H9 (cell line): ENCODE data around the gene FSTL1. TPM values are rescaled to one million over a fixed set of nuclear protein-coding genes. Genes with fewer than 3 reads are reported as not detected.

Source experiments
- DNase-seq: peaks from one replicate; pipeline ENCODE4 v3.0.0-alpha.2; 2017
- H2AFZ ChIP-seq: one replicate; pipeline ENCODE4 v1.6.1; 2013; ENCODE audit warnings: mild to moderate bottlenecking, low read length, control low read depth, moderate library complexity
- H2AK5ac ChIP-seq: 2 replicates; pipeline ENCODE4 v1.6.1; 2013; ENCODE audit warnings: low read length, control low read depth, mixed read lengths; ENCODE audit not compliant: insufficient read length
- H2BK120ac ChIP-seq: one replicate; pipeline ENCODE4 v1.6.1; 2013; ENCODE audit warnings: low read depth, mild to moderate bottlenecking, low read length, control low read depth, inconsistent platforms; ENCODE audit not compliant: poor library complexity, severe bottlenecking
- H2BK12ac ChIP-seq: 2 replicates; pipeline ENCODE4 v1.6.1; 2013; ENCODE audit warnings: low read length, control low read depth, mixed read lengths, low read depth; ENCODE audit not compliant: insufficient read length
- H2BK15ac ChIP-seq: 2 replicates; pipeline ENCODE4 v1.6.1; 2013; ENCODE audit warnings: low read depth, low read length, control low read depth
- H2BK20ac ChIP-seq: one replicate; pipeline ENCODE4 v1.6.1; 2013; ENCODE audit warnings: low read depth, mild to moderate bottlenecking, low read length, control low read depth, inconsistent platforms; ENCODE audit not compliant: poor library complexity, severe bottlenecking
- H2BK5ac ChIP-seq: 2 replicates; pipeline ENCODE4 v1.6.1; 2013; ENCODE audit warnings: low read length, control low read depth, mixed read lengths; ENCODE audit not compliant: insufficient read length
- H3K14ac ChIP-seq: 2 replicates; pipeline ENCODE4 v1.6.1; 2013; ENCODE audit warnings: low read length, control low read depth; ENCODE audit not compliant: insufficient read depth
- H3K18ac ChIP-seq: 2 replicates; pipeline ENCODE4 v1.6.1; 2013; ENCODE audit warnings: low read depth, mild to moderate bottlenecking, mixed read lengths, low read length, control low read depth; ENCODE audit not compliant: insufficient read length
- H3K23ac ChIP-seq: 2 replicates; pipeline ENCODE4 v1.6.1; 2013; ENCODE audit warnings: low read length, control low read depth, mixed read lengths, low read depth; ENCODE audit not compliant: insufficient read length
- H3K23me2 ChIP-seq: 2 replicates; pipeline ENCODE4 v1.6.1; 2013; ENCODE audit warnings: low read depth, mild to moderate bottlenecking, mixed read lengths, low read length, control low read depth; ENCODE audit not compliant: insufficient read length, poor library complexity, severe bottlenecking
- H3K27ac ChIP-seq: 2 replicates; pipeline ENCODE4 v1.5.1; 2013; ENCODE audit warnings: low read length, control low read depth, mixed read lengths, low read depth; ENCODE audit not compliant: insufficient read length
- H3K27me3 ChIP-seq: 2 replicates; pipeline ENCODE4 v1.6.1; 2013; ENCODE audit warnings: low read length, control low read depth, inconsistent platforms; ENCODE audit not compliant: insufficient read depth
- H3K4ac ChIP-seq: 2 replicates; pipeline ENCODE4 v1.6.1; 2013; ENCODE audit warnings: low read depth, mild to moderate bottlenecking, control low read depth, inconsistent platforms, low read length, moderate library complexity
- H3K4me1 ChIP-seq: 2 replicates; pipeline ENCODE4 v1.6.1; 2013; ENCODE audit warnings: low read length, control low read depth, inconsistent platforms; ENCODE audit not compliant: insufficient read depth
- H3K4me2 ChIP-seq: 2 replicates; pipeline ENCODE4 v1.6.1; 2013; ENCODE audit warnings: low read length, control low read depth, mixed read lengths; ENCODE audit not compliant: insufficient read length, insufficient read depth
- H3K56ac ChIP-seq: 2 replicates; pipeline ENCODE4 v1.6.1; 2013; ENCODE audit warnings: low read depth, mild to moderate bottlenecking, mixed read lengths, low read length, control low read depth; ENCODE audit not compliant: insufficient read length
- H3K79me1 ChIP-seq: 2 replicates; pipeline ENCODE4 v1.6.1; 2013; ENCODE audit warnings: low read depth, mild to moderate bottlenecking, moderate library complexity, low read length, control low read depth, inconsistent platforms; ENCODE audit not compliant: insufficient read depth, poor library complexity, severe bottlenecking
- H3K79me2 ChIP-seq: 2 replicates; pipeline ENCODE4 v1.6.1; 2013; ENCODE audit warnings: low read length, control low read depth, inconsistent platforms; ENCODE audit not compliant: insufficient read depth
- H3K9ac ChIP-seq: 2 replicates; pipeline ENCODE4 v1.6.1; 2013; ENCODE audit warnings: low read length, control low read depth, mixed read lengths; ENCODE audit not compliant: insufficient read length; ENCODE audit errors: extremely low read depth
- H3K9me3 ChIP-seq: one replicate; pipeline ENCODE4 v1.6.1; 2013; ENCODE audit warnings: low read depth, low read length, inconsistent platforms; ENCODE audit not compliant: control insufficient read depth
- H3T11ph ChIP-seq: one replicate; pipeline ENCODE4 v1.6.1; 2013; ENCODE audit warnings: mild to moderate bottlenecking, low read length, control low read depth, inconsistent platforms
- H4K20me1 ChIP-seq: one replicate; pipeline ENCODE4 v1.6.1; 2013; ENCODE audit not compliant: control insufficient read depth, insufficient read length, insufficient read depth
- H4K5ac ChIP-seq: 2 replicates; pipeline ENCODE4 v1.6.1; 2013; ENCODE audit warnings: low read depth, mild to moderate bottlenecking, mixed read lengths, low read length, control low read depth; ENCODE audit not compliant: insufficient read length
- H4K8ac ChIP-seq: replicated peaks from 2 replicates; pipeline ENCODE4 v1.6.1; 2013; ENCODE audit warnings: low read length, control low read depth, mixed read lengths, low read depth; ENCODE audit not compliant: insufficient read length
- H4K91ac ChIP-seq: 2 replicates; pipeline ENCODE4 v1.6.1; 2013; ENCODE audit warnings: low read depth, mild to moderate bottlenecking, moderate library complexity, mixed read lengths, low read length, control low read depth; ENCODE audit not compliant: insufficient read length
- H3K27ac Mint-ChIP-seq, 3 experiments: 2 replicates in 2 of 3; 3 replicates in 1 of 3; pipeline ENCODE4 v1.8.0; 2020 to 2021; ENCODE audit warnings: mixed read lengths in 3 of 3, mild to moderate bottlenecking in 1 of 3, moderate library complexity in 1 of 3
- H3K27me3 Mint-ChIP-seq: 2 replicates; pipeline ENCODE4 v1.8.0; 2021; ENCODE audit warnings: low read depth, mild to moderate bottlenecking, moderate library complexity, mixed read lengths
- H3K36me3 Mint-ChIP-seq, 3 experiments: 2 replicates in 2 of 3; 3 replicates in 1 of 3; pipeline ENCODE4 v1.8.0; 2020 to 2021; ENCODE audit warnings: low read depth in 3 of 3, mixed read lengths in 3 of 3; ENCODE audit not compliant: insufficient read depth in 1 of 3
- H3K4me1 Mint-ChIP-seq, 2 experiments: 2 replicates each; pipeline ENCODE4 v1.8.0; 2020; ENCODE audit warnings: mixed read lengths in 2 of 2
- H3K4me3 Mint-ChIP-seq, 2 experiments: 2 replicates in 1 of 2; 3 replicates in 1 of 2; pipeline ENCODE4 v1.8.0; 2020 to 2021; ENCODE audit warnings: mild to moderate bottlenecking in 2 of 2, mixed read lengths in 2 of 2, moderate library complexity in 1 of 2
- H3K9me3 Mint-ChIP-seq, 2 experiments: 2 replicates in 1 of 2; 3 replicates in 1 of 2; pipeline ENCODE4 v1.8.0; 2020; ENCODE audit warnings: mild to moderate bottlenecking in 2 of 2, mixed read lengths in 2 of 2, moderate library complexity in 1 of 2
- WGBS: extraction: QIAGEN DNeasy Blood & Tissue Kit; methylation state at CpG from one replicate; pipeline ENCODE4 v1.1.7; 2013; ENCODE audit warnings: missing lambda C conversion rate, low lambda C conversion rate, mixed read lengths; ENCODE audit not compliant: insufficient read length; ENCODE audit errors: extremely low coverage; 5-methylcytosine and 5-hydroxymethylcytosine counted together
- total RNA-seq: library from RNA; stranded (reverse); gene quantifications from 2 replicates; pipeline ENCODE4 v1.2.1, GENCODE V29; 2021
- TF ChIP-seq, protein P1 (sequence below): fragments of 200-600 bp; sonication (generic); conservative IDR thresholded peaks from 3 replicates; pipeline ENCODE4 v1.8.0; 2021; ENCODE audit warnings: antibody characterized with exemption, mild to moderate bottlenecking

Gene FSTL1
- total RNA-seq, 1 experiment from 2014 or later, result 326 TPM

GRCh38 chr3:120419797-120420196 is 31.0 kb downstream of the FSTL1 start:
- no peak overlapping the region for H2BK5ac ChIP-seq
- H3K56ac ChIP-seq, result no peak overlapping the region
- Mint-ChIP-seq H3K27ac (peak overlapping the region in 2 of 3 experiments; percentile 48 to 81; a peak in 2 of 7 replicates), H3K36me3 (peaks cover 13 to 20% (median 18%) of the 10 kb centered on the region in 3 experiments), H3K27me3 (no peaks in the 10 kb centered on the region), H3K9me3 (peaks cover 0 to 5% of the 10 kb centered on the region in 2 experiments; a peak in 3 of 5 replicates), H3K4me1 (peaks cover 37 to 42% of the 10 kb centered on the region in 2 experiments), H3K4me3 (no peak overlapping the region)
- DNase-seq, result no peak
- WGBS, result no CpG with 5 or more reads among the region's 3 CpGs
- no peak overlapping the region for H3K4ac ChIP-seq
- no peak overlapping the region for H3K4me2 ChIP-seq
- H2BK120ac ChIP-seq, result no peak overlapping the region
- no peaks in the 10 kb centered on the region for H3K79me1 ChIP-seq
- no peaks in the 10 kb centered on the region for H4K20me1 ChIP-seq
- H3K27ac ChIP-seq, result no peak overlapping the region
- no peak overlapping the region for H2BK12ac ChIP-seq
- H4K5ac ChIP-seq, result no peak overlapping the region
- no peak overlapping the region for H2BK20ac ChIP-seq
- H4K91ac ChIP-seq, result no peak overlapping the region
- H4K8ac ChIP-seq, result no peak overlapping the region
- H3K9ac ChIP-seq, result no peak overlapping the region
- no peak overlapping the region; the same call in 1 of the 2 replicates for H2BK15ac ChIP-seq
- no peak overlapping the region for H2AFZ ChIP-seq
- no peak overlapping the region for H3T11ph ChIP-seq
- TF ChIP-seq, protein P1, sequence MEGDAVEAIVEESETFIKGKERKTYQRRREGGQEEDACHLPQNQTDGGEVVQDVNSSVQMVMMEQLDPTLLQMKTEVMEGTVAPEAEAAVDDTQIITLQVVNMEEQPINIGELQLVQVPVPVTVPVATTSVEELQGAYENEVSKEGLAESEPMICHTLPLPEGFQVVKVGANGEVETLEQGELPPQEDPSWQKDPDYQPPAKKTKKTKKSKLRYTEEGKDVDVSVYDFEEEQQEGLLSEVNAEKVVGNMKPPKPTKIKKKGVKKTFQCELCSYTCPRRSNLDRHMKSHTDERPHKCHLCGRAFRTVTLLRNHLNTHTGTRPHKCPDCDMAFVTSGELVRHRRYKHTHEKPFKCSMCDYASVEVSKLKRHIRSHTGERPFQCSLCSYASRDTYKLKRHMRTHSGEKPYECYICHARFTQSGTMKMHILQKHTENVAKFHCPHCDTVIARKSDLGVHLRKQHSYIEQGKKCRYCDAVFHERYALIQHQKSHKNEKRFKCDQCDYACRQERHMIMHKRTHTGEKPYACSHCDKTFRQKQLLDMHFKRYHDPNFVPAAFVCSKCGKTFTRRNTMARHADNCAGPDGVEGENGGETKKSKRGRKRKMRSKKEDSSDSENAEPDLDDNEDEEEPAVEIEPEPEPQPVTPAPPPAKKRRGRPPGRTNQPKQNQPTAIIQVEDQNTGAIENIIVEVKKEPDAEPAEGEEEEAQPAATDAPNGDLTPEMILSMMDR, result no peak
- H2AK5ac ChIP-seq, result no peak overlapping the region
- H3K9me3 ChIP-seq, result no peaks in the 10 kb centered on the region
- no peak overlapping the region for H3K14ac ChIP-seq
- no peaks in the 10 kb centered on the region for H3K23me2 ChIP-seq
- no peak overlapping the region for H3K23ac ChIP-seq
- no peaks in the 10 kb centered on the region; the same call in 1 of the 2 replicates for H3K79me2 ChIP-seq
- H3K18ac ChIP-seq, result no peak overlapping the region
- H3K27me3 ChIP-seq, result no peaks in the 10 kb centered on the region
- H3K4me1 ChIP-seq, result peaks cover 6% of the 10 kb centered on the region; the same call in 1 of the 2 replicates
